Measurements from ENCODE around the gene PSTK.
A peak's percentile ranks its signal among the peaks of the same experiment; 100 is the strongest.

PSTK gene

DNA sequence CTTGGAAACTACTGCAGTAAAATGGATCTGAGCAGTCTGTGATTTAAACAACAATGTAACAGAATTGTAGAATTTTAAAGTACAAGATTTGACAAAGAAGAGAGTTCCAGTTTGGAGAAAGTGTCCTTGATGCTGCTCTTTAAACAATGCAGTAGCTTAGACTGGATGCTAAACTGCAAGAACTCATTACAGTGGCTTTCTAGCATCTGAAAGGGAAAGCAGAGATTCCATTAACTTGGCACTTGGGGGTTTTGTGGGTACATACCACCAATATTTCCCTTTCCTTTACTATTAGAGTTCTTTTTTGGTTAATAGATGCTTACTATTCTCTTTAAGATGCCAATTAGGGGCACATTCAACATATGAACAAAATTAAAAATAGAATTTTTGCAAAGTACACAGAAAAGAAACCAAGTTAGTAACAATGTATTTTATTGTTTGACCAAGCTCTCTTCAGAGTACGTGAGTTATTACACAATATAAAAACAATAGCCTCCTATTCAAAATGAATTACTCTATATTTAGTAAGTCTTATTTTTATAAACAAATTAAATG lies 11.9 kb downstream of the PSTK start:
- no peak for DNase-seq

- DNase-seq: no peak
These were observed 13.7 kb downstream of the PSTK start for GRCh38 chr10:122993797-122994336.

DNA sequence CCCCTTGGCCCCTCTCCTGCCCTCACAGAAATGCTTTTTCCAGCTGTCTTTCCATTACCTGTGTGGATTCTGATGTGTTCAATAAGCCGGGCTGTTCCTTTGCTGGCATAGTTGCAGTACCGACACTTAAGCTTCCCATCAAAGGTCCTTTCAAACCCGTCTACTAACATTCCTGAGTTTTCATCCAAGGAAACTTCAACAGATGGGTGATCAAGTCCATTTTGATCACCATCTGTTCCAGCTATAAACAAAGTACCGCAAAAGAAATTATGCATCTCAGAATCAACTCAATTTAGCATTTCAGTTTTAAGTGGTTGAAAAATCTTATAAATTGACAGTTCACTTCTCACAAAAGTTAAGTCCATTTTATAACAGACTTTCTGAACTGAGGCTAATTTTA lies 15.7 kb downstream of the PSTK start:
- DNase-seq: no peak

DNA sequence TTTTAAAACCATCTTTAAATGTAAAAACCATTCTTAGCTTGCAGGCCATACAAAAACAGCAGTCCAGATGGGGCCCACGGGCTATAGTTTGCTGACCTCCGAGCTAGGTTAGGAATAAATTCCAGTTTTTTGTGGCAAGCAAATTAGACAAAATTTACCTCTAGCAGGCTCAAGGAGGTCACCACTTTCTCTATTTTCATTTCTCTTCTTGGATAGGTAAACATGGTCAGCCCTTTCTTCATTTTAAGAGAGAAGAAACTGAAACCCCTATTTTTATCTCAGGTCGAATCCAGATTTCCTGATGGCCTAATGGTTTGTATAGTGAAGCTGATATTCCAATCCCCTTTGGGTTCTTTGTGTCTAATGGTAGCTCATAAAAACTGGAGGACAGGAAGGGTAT lies 17.7 kb downstream of the PSTK start:
- DNase-seq: no peak

- no peak for DNase-seq
These were observed 18.2 kb downstream of the PSTK start for GRCh38 chr10:122998360-122998917.

DNA sequence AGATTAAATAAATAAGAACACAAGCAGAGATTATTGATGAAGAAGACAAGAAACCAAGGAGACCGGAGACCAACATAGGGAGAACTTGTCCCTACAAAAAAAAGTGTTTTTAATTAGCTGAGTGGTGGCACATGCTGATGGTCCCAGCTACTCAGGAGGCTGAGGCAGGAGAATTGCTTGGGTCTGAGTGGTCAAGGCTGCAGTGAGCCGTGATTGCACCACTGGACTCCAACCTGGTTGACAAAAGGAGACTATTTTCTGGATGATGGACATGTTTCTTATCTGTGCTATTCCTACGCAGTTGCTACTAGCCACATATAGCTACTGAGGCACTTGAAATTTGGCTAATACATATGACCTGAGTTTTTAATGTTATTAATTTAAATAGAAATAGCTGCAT lies 18.7 kb downstream of the PSTK start:
- DNase-seq: no peak

DNA sequence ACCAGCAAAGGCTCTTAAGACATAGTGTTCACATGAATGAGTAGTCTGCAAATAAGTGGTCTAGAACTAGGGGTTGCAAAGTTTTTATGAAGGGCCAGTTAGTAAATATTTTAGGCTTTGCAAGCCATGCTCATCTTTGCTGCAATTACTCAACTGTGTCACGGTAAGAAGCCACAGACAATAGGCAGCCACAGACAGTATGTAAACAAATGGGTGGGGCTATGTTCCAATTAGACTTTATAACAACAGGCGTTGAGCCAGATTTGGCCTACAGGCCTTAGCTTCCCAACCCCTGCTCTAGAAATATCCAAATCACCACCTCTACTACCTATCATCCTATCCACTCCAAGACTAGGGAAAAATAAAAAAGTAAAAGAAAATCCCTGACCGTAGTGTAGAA lies 19.1 kb downstream of the PSTK start:
- DNase-seq: no peak

DNA sequence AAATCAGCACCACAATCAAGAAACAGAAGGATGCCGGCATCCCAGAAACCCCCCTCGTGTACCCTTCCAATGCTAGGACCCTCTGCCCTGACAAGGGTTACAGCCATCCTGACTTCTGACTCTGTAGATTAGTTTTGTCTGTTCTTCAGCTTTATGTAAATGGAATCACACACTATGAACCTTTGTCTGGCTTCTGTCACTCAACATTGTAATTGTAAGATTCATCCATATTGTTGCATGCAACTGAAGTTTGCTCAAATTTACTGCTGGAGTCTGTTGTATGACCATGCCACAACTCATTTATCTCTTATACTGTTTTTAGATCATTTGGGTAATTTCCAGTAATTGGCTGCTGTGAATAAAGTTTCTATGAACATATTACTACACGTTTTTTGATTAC lies 20.0 kb downstream of the PSTK start:
- DNase-seq: no peak

DNA sequence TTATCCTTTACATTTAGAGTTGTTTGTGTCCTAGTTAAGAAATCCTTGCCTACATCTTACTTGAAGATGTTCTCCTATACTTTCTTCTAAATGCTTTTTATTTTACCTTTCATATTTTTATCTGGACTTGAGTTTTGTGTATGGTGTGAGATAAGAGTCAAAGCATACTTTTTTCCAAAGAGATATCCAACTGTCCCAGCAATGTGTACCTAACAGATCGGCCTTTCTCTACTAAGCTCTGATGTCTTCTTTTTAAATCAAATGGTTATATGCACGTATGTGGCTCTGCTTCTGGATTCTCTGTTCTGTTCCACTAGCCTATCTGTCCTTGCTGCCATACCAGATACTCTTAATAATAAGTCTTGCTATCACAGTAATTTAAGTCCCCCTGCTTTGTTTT lies 21.2 kb downstream of the PSTK start:
- no peak for DNase-seq

DNA sequence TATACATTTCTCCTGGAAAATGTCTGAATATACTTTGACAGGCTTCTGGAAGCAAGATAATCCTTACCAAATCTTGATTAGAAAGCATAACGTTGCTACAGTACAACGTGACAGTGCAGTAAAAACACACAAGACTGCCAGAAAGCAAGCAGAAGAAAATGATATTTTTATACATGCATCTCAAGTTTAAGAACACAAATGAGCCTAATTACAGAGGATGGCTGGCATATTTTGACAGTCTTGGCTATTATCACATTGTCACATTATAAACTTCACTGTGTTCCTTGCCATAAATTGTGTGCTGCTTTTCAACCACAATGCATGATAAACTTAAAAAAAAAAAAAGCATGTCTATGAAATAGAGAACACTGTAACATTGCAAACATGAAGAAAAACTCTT lies 24.1 kb downstream of the PSTK start:
- no peak for DNase-seq

GRCh38 chr10:123007558-123008354 lies 27.6 kb downstream of the PSTK start:
- DNase-seq: no peak

- DNase-seq: peak; percentile 93
These were observed 28.3 kb downstream of the PSTK start, which contains the start of the genes ACADSB and IKZF5 for GRCh38 chr10:123008355-123009104. TSS of gene ACADSB (plus strand) at chr10:123009006. CDS start at chr10:123009030, 24 bp downstream. TSS of gene IKZF5 (minus strand) at chr10:123008795. CDS start at chr10:122998625, 10,170 bp downstream.

GRCh38 chr10:123009105-123009820 lies 29.1 kb downstream of the PSTK start:
- no peak for DNase-seq

DNA sequence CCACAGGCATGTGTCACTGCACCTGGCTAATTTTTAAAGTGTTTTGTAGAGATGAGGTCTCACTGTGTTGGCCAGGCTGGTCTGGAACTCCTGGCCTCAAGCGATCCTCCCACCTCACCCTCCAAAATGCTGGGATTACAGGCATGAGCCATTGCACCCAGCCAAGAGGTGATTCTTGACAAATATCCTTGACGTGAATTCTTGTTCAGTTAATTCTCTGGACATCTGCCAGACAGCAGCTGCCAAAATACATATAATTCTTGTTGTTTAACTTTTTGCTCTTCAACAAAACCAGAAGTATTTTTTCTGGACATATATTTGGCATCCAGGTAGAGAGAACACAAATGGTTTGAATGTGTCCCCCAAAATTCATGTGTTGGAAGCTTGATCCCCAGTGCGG lies 31.8 kb downstream of the PSTK start:
- no peak for DNase-seq

GRCh38 chr10:123013456-123014419 lies 33.5 kb downstream of the PSTK start:
- DNase-seq: no peak

GRCh38 chr10:123014772-123015171 lies 34.6 kb downstream of the PSTK start:
- DNase-seq: no peak

GRCh38 chr10:123016228-123016627 lies 36.0 kb downstream of the PSTK start:
- no peak for DNase-seq

DNA sequence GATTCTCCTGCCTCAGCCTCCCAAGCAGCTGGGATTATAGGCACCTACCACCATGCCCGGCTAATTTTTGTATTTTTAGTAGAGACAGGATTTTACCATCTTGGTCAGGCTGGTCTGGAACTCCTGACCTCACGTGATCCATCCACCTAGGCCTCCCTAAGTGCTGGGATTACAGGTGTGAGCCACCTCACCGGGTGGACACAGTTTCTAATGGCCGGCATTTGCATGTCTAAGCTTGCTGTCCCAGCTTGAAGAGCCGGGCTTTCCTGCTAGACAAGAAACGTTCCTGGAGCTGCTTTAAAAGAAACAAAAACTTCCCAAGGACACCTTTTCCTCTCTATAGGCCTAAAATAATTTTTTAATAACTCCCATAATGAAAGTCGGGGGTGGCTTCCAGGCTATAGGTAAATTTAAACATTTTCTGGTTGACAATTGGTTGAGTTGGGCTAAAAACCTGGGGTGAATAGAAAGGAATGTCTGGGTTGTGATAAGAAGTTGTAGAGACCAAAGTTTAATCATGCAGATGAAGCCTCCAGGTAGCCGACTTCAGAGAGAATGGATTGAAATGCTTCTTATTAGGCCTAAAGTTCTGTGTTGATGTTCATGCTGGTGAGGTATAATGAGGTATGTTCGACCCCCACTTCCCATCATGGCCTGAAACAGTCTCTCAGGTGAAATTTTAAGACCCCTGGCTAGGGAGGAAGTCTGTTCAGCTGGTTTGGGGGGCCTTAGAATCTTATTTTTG lies 37.4 kb downstream of the PSTK start:
- no peak for DNase-seq

DNA sequence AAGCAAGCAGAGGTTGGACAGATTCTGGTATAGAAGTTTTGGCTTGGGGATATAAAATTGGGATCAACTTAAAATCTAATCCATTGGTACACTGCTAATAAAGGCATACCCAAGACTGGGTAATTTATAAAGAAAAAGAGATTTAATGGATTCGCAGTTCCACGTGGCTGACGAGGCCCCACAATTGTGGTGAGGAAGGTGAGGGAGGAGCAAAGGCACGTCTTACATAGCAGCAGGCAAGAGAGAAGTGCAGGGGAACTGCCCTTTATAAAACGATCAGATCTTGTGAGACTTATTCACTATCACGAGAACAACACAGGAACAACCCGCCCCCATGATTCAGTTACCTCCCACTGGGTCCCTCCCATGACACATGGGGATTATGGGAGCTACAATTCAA lies 38.3 kb downstream of the PSTK start:
- DNase-seq: no peak

DNA sequence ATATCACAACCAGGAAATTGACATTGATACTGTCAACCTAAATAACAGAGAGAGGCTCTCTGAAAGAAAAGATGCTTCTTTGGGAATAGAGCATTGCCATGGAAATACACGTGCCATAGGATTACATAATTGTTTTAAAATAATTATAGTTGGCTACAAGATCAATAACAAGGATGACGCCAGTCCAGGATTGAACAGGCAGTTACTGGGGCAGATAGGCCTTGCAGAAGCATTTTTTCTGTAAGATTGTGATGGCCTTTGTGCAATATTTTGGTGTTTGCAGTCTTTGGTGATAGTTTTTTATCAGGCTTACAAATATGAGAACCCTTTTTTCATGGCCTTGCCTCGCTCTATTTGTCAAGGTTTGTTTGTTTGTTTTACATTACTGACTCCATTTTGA lies 39.1 kb downstream of the PSTK start:
- no peak for DNase-seq

Data from retina (tissue), 1 donor.